Progenitor cell of endocrine pancreas (in vitro differentiated cells): ENCODE measurements around the gene MYO9A. TPM values are rescaled to one million over a fixed set of nuclear protein-coding genes. Genes with fewer than 3 reads are reported as not detected.

Experiments used
- DNase-seq: peaks from one replicate; pipeline ENCODE4 v3.0.0; 2021; ENCODE audit warnings: low spot score; ENCODE audit not compliant: unreplicated experiment
- H3K27ac Mint-ChIP-seq: 2 replicates; pipeline ENCODE4 v1.8.0; 2021; ENCODE audit warnings: mild to moderate bottlenecking, moderate library complexity, mixed read lengths
- H3K27me3 Mint-ChIP-seq: 2 replicates; pipeline ENCODE4 v1.8.0; 2021; ENCODE audit warnings: mixed read lengths
- H3K36me3 Mint-ChIP-seq: 2 replicates; pipeline ENCODE4 v1.8.0; 2022; ENCODE audit warnings: mixed read lengths; ENCODE audit not compliant: insufficient read depth
- H3K4me1 Mint-ChIP-seq: 2 replicates; pipeline ENCODE4 v1.8.0; 2021; ENCODE audit warnings: low read depth, mixed read lengths
- H3K4me3 Mint-ChIP-seq: 2 replicates; pipeline ENCODE4 v1.8.0; 2021; ENCODE audit warnings: low read depth, mild to moderate bottlenecking, moderate library complexity, mixed read lengths
- H3K9me3 Mint-ChIP-seq: 2 replicates; pipeline ENCODE4 v1.8.0; 2021; ENCODE audit warnings: low read depth, mixed read lengths
- total RNA-seq: library from RNA; stranded (reverse); gene quantifications from 2 replicates; pipeline ENCODE4 v1.2.1, GENCODE V29; 2021
- TF ChIP-seq, protein P1 (sequence below): fragments of 200-600 bp; sonication (generic); IDR thresholded peaks from one replicate; pipeline ENCODE4 v1.5.0; 2021; ENCODE audit warnings: antibody characterized with exemption, mild to moderate bottlenecking; ENCODE audit not compliant: unreplicated experiment

The MYO9A gene
- total RNA-seq, 1 donor from 2014 or later, result 32.0 TPM

DNA sequence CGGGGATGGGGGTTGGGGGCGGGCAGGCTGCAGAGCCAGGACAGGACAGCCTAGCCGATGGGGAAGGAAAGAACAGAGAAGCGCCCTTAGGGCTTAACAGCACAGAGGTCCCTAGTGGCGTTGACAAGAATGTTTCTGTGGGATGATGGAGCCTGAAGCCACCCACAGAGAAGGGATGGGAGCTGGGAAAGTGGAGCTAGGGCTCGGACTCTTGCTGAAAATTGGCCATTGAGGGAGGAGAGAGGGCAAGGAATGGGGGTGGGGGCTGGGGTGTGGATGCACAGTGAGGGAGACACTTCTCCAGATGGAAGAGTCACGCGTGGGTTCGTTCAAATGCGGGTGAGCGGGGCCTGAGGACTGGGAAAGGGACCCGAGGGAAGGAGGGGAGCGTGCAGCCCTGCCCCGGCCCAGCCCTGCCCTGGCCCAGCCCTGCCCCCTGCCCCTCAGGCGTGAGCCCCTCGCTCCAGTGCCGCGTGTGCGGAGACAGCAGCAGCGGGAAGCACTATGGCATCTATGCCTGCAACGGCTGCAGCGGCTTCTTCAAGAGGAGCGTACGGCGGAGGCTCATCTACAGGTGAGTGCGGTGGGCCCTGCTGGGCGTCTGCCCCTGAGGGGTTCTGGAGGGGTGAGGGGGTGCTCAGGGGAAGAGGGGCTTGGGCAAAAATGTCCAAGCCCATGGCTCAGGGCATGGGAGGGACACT is 306.8 kb downstream of the MYO9A start:
- DNase-seq, result no peak
- H3K4me1 Mint-ChIP-seq, result peaks cover 6% of the 10 kb centered on the region
- no peaks in the 10 kb centered on the region for H3K36me3 Mint-ChIP-seq
- H3K4me3 Mint-ChIP-seq, result no peak overlapping the region
- TF ChIP-seq, protein P1, sequence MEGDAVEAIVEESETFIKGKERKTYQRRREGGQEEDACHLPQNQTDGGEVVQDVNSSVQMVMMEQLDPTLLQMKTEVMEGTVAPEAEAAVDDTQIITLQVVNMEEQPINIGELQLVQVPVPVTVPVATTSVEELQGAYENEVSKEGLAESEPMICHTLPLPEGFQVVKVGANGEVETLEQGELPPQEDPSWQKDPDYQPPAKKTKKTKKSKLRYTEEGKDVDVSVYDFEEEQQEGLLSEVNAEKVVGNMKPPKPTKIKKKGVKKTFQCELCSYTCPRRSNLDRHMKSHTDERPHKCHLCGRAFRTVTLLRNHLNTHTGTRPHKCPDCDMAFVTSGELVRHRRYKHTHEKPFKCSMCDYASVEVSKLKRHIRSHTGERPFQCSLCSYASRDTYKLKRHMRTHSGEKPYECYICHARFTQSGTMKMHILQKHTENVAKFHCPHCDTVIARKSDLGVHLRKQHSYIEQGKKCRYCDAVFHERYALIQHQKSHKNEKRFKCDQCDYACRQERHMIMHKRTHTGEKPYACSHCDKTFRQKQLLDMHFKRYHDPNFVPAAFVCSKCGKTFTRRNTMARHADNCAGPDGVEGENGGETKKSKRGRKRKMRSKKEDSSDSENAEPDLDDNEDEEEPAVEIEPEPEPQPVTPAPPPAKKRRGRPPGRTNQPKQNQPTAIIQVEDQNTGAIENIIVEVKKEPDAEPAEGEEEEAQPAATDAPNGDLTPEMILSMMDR, result no peak
- peaks cover 24% of the 10 kb centered on the region for H3K27me3 Mint-ChIP-seq
- H3K9me3 Mint-ChIP-seq, result no peaks in the 10 kb centered on the region
- no peak overlapping the region for H3K27ac Mint-ChIP-seq

DNA sequence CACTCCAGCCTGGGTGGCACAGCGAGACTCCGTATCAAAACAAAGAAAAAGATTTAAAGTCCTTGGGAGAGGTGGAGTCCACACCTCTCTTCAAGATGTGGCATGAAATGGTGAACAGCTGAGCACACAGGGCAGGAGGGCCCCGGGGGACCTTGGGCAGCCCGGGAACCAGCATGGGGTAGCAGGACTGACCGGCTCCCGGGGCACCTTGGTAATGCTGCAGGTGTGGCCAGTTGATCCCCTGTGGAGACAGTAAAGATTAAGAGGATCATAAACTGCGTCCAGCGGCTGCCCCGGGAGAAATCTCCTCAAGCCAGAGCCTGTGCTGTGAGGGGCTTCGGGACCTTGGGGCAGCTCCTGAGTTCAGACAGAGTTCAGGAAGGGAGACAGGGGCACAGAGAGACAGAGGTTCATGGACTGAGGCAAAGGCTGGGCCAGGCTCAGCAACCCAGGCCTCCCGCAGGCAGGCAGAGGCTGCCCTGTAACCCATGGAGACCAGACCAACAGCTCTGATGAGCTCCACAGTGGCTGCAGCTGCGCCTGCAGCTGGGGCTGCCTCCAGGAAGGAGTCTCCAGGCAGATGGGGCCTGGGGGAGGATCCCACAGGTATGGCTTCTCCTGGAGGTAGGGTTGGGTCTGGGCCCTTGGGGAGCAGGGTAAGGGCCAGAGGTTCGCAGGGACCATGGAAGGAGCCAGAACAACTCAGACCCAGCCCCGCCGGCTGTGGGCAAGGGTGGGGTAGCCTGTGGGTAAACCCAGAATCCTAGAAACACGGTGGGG is 307.5 kb downstream of the MYO9A start, which contains the start of gene NR2E3:
NR2E3 (plus strand) TSS at position 299 of the 780 bp plus-strand sequence; CDS start at position 489, 190 bp downstream.
- no peak within 1 kb of the TSS for H3K4me3 Mint-ChIP-seq
- no peak for DNase-seq
- peaks cover 8% of the 10 kb centered on the region for H3K4me1 Mint-ChIP-seq
- TF ChIP-seq, protein P1, result no peak
- H3K27ac Mint-ChIP-seq, result peak within 1 kb of the TSS; percentile 81
- H3K9me3 Mint-ChIP-seq, result no peaks in the 10 kb centered on the region
- H3K36me3 Mint-ChIP-seq, result no peaks in the 10 kb centered on the region
- peaks cover 24% of the 10 kb centered on the region for H3K27me3 Mint-ChIP-seq

DNA sequence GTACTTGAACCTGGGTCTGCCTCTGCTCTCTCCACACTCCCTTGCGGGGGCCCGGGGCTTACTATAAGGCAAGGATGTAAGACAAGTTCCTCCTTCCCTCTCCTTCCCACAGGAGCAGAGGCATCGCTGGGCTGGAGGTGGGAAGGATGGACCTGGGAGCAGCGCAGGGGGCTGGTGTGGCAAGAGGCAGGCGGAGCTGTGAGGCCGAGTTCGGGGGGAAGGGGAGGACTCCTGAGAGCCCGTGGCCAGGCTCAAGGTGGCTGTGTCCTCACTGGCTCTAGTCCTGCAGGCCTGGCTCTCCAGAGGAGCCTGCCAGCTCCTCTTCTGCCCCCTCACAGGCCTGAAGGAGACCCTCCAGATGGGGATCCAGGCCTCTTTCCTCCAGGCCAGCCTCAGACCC is 308.6 kb downstream of the MYO9A start:
- H3K36me3 Mint-ChIP-seq, result no peaks in the 10 kb centered on the region
- H3K27me3 Mint-ChIP-seq, result peaks cover 30% of the 10 kb centered on the region
- no peak for DNase-seq
- no peak overlapping the region for H3K4me3 Mint-ChIP-seq
- TF ChIP-seq, protein P1, result no peak
- no peaks in the 10 kb centered on the region for H3K9me3 Mint-ChIP-seq
- H3K27ac Mint-ChIP-seq, result no peak overlapping the region
- peaks cover 13% of the 10 kb centered on the region for H3K4me1 Mint-ChIP-seq

DNA sequence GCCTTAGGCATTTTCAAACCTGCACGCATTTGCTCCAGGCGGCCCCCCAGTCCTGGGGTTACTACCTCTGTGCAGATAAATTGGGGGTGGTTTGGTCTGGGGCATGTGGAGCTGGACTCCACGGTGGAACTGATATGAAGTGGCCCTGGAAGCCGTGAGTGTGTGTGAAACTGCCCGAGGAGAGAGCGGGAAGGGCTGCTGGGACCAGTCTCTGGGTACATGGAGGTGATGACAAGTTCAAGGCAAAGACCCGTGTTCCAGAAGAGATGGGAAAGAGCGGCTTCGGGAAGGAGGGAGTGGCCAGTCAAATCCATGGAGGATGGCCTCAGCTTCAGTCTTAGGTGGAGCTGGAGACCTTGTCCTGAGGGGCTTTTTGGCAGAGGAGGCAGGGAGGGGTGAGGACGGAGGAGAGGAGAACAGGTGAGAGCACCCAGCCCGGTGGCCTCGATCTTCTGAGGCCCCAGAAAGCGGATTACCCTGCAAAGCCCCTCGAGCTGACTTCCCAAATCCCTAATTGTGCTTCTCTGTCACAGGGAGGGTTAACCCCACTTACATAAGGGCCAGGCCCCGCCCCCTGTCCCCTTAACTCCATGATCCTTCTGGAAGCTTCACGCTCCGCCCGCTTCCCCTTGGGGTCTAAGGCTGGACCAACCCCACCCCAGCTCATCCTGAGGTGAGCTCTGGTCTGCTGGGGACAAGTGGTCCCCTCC is 309.5 kb downstream of the MYO9A start:
- peaks cover 28% of the 10 kb centered on the region for H3K27me3 Mint-ChIP-seq
- H3K4me1 Mint-ChIP-seq, result peaks cover 13% of the 10 kb centered on the region
- no peaks in the 10 kb centered on the region for H3K36me3 Mint-ChIP-seq
- no peak overlapping the region for H3K27ac Mint-ChIP-seq
- no peak overlapping the region for H3K4me3 Mint-ChIP-seq
- TF ChIP-seq, protein P1, result no peak
- no peak for DNase-seq
- H3K9me3 Mint-ChIP-seq, result no peaks in the 10 kb centered on the region

DNA sequence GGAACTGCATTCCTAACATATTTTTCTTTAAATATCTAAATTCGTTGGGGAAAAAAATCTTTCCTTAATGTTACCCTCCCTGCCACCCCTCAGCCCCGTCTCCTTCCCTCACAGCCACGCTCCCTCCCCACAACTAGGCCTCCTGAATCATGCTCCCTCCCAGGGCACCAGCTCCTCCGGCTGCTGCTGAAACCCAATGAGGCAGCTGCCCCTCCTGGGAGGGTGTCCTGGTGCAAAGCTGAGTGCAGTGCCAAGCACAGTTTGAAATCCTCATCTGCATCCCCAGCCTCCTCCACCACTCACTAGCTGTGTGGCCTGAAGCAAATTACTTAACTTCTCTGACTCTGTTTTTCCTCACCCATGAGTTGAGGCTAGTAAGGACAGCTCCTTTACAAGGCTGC is 310.3 kb downstream of the MYO9A start:
- TF ChIP-seq, protein P1, result no peak
- Mint-ChIP-seq H3K9me3 (no peaks in the 10 kb centered on the region), H3K27me3 (peaks cover 29% of the 10 kb centered on the region), H3K4me3 (no peak overlapping the region), H3K36me3 (no peaks in the 10 kb centered on the region), H3K27ac (no peak overlapping the region), H3K4me1 (peaks cover 13% of the 10 kb centered on the region)
- no peak for DNase-seq
